OCI-LY1 (cell line): Measurements from ENCODE around the gene TLE4.

ENCODE experiments used
- H2AFZ ChIP-seq: fragments of 200-600 bp; sonication (generic), shearing (Covaris generic); 2 replicates; pipeline ENCODE4 v1.6.0; 2014; ENCODE audit warnings: antibody characterized with exemption, mild to moderate bottlenecking, low read length
- H3F3A ChIP-seq: fragments of 200-600 bp; sonication (generic), shearing (Covaris generic); 2 replicates; pipeline ENCODE4 v1.6.0; 2014; ENCODE audit warnings: mild to moderate bottlenecking, antibody characterized with exemption, low read length, moderate library complexity; ENCODE audit not compliant: insufficient read depth
- H3K27ac ChIP-seq: fragments of 200-600 bp; sonication (generic); 2 replicates; pipeline ENCODE4 v1.5.1; 2014; ENCODE audit warnings: low read length, mixed run types, mild to moderate bottlenecking, low read depth; ENCODE audit not compliant: poor library complexity, severe bottlenecking
- H3K27me3 ChIP-seq: fragments of 200-600 bp; sonication (generic); 2 replicates; pipeline ENCODE4 v1.6.0; 2014; ENCODE audit warnings: antibody characterized with exemption, mild to moderate bottlenecking, low read length, moderate library complexity; ENCODE audit not compliant: insufficient read depth
- H3K36me3 ChIP-seq: fragments of 200-600 bp; sonication (generic); 2 replicates; pipeline ENCODE4 v1.6.1; 2014; ENCODE audit warnings: mild to moderate bottlenecking, antibody characterized with exemption, low read length, moderate library complexity, mixed read lengths; ENCODE audit not compliant: insufficient read depth
- H3K4me1 ChIP-seq: fragments of 200-600 bp; sonication (generic); 2 replicates; pipeline ENCODE4 v1.5.1; 2014; ENCODE audit warnings: mild to moderate bottlenecking, low read length, moderate library complexity; ENCODE audit not compliant: insufficient read depth, severe bottlenecking
- H3K4me2 ChIP-seq: fragments of 200-600 bp; sonication (generic), shearing (Covaris generic); 2 replicates; pipeline ENCODE4 v1.6.1; 2014; ENCODE audit warnings: low read length
- H3K4me3 ChIP-seq: fragments of 200-600 bp; sonication (generic); 2 replicates; pipeline ENCODE4 v1.5.1; 2014; ENCODE audit warnings: low read length, low read depth, mild to moderate bottlenecking, mixed read lengths; ENCODE audit not compliant: poor library complexity, severe bottlenecking
- H3K79me2 ChIP-seq: fragments of 200-600 bp; shearing (Covaris generic); 2 replicates; pipeline ENCODE4 v1.6.1; 2016; ENCODE audit warnings: mixed run types, low read length, mixed read lengths; ENCODE audit not compliant: insufficient read depth
- H3K9ac ChIP-seq: fragments of 200-600 bp; sonication (generic), shearing (Covaris generic); 2 replicates; pipeline ENCODE4 v1.6.1; 2014; ENCODE audit warnings: mild to moderate bottlenecking, low read length, mixed read lengths
- H3K9me2 ChIP-seq: fragments of 200-600 bp; sonication (generic), shearing (Covaris generic); 2 replicates; pipeline ENCODE4 v1.6.1; 2014; ENCODE audit warnings: low read depth, mild to moderate bottlenecking, low read length, mixed read lengths
- H3K9me3 ChIP-seq: fragments of 200-600 bp; shearing (Covaris generic); 2 replicates; pipeline ENCODE4 v1.6.1; 2014; ENCODE audit warnings: low read length, mixed read lengths
- H4K20me1 ChIP-seq: fragments of 200-600 bp; sonication (generic), shearing (Covaris generic); 2 replicates; pipeline ENCODE4 v1.6.0; 2016; ENCODE audit warnings: mild to moderate bottlenecking, low read length; ENCODE audit not compliant: insufficient read depth
- EZH2 ChIP-seq: fragments of 200-600 bp; sonication (generic), shearing (Covaris generic); IDR thresholded peaks from 2 replicates; pipeline ENCODE4 v1.8.0; 2017; ENCODE audit warnings: borderline replicate concordance, mixed run types, mild to moderate bottlenecking, antibody characterized with exemption, low read length, moderate library complexity, mixed read lengths
- TF ChIP-seq, protein P1 (sequence below): fragments of 200-600 bp; sonication (generic), shearing (Covaris generic); IDR thresholded peaks from 2 replicates; pipeline ENCODE4 v1.5.1; 2017; ENCODE audit warnings: mild to moderate bottlenecking, antibody characterized with exemption, low read length, moderate library complexity, mixed read lengths

Gene TLE4

DNA sequence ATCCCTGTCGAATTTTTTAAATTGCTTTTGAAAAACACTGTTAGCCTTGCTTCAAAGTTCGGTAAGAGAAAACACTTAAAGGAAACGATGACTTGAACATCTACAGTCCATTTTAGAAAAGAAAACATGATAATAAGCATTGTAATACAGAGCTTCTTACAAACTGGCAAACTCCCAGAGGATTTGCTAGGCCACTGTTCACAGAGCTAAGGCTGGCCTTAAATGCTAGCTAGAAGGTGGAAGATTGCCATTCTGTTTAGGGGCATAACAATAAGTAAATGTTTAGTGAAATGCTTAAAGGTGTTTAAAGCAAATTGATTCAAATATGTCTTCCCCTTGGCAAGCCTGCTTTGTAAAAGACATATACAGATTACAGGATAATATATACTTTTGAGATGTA lies 169.6 kb downstream of the TLE4 start:
- Histone ChIP-seq H3K4me2 (no peak overlapping the region), H3K79me2 (no peaks in the 10 kb centered on the region), H3K27ac (no peak overlapping the region), H4K20me1 (no peaks in the 10 kb centered on the region), H3K4me1 (no peaks in the 10 kb centered on the region), H3F3A (no peaks in the 10 kb centered on the region), H3K9ac (no peak overlapping the region), H3K27me3 (no peaks in the 10 kb centered on the region; the same call in 1 of the 2 replicates), H3K4me3 (no peak overlapping the region), H2AFZ (no peak overlapping the region), H3K9me2 (no peaks in the 10 kb centered on the region), H3K36me3 (no peaks in the 10 kb centered on the region), H3K9me3 (no peaks in the 10 kb centered on the region)
- TF ChIP-seq, protein P1, sequence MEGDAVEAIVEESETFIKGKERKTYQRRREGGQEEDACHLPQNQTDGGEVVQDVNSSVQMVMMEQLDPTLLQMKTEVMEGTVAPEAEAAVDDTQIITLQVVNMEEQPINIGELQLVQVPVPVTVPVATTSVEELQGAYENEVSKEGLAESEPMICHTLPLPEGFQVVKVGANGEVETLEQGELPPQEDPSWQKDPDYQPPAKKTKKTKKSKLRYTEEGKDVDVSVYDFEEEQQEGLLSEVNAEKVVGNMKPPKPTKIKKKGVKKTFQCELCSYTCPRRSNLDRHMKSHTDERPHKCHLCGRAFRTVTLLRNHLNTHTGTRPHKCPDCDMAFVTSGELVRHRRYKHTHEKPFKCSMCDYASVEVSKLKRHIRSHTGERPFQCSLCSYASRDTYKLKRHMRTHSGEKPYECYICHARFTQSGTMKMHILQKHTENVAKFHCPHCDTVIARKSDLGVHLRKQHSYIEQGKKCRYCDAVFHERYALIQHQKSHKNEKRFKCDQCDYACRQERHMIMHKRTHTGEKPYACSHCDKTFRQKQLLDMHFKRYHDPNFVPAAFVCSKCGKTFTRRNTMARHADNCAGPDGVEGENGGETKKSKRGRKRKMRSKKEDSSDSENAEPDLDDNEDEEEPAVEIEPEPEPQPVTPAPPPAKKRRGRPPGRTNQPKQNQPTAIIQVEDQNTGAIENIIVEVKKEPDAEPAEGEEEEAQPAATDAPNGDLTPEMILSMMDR, result no peak
- no peak for TF ChIP-seq EZH2

DNA sequence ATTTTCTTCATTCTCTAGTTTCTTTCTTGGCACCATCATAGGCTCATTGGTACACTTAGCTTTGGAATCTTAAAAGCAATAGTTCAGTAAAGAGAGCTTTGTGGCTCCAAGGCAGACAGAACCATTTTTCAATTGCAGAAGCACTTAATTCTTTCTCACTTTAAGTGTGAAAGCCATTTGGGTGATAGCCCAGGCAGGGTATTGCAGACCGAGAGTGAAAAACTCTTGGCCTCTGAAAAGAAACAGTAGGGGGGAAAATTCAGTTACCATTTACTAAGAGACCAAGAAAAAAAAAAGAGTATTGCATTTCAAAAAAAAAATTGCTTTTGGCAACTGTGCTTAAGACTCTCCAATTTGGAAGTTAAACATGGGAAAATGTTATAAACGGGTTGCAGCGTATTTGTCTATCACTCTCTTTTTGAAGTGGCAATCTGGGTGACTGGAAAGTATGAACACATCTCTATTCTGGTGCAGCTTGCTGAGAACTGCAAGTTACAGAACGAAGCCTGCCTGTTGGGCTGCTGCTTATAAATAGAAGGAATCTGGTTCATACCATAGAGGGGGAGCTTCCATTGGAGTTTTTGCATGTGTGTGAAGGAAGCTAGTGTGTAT lies 170.5 kb downstream of the TLE4 start:
- Histone ChIP-seq H3K79me2 (no peaks in the 10 kb centered on the region), H3K4me2 (no peak overlapping the region), H3F3A (no peaks in the 10 kb centered on the region), H3K36me3 (no peaks in the 10 kb centered on the region), H3K9ac (no peak overlapping the region), H3K27ac (no peak overlapping the region), H3K9me2 (no peaks in the 10 kb centered on the region), H3K4me3 (no peak overlapping the region), H3K4me1 (no peaks in the 10 kb centered on the region), H3K9me3 (no peaks in the 10 kb centered on the region), H4K20me1 (no peaks in the 10 kb centered on the region), H3K27me3 (no peaks in the 10 kb centered on the region; the same call in 1 of the 2 replicates), H2AFZ (no peak overlapping the region)
- TF ChIP-seq EZH2, result no peak
- TF ChIP-seq, protein P1, result no peak

DNA sequence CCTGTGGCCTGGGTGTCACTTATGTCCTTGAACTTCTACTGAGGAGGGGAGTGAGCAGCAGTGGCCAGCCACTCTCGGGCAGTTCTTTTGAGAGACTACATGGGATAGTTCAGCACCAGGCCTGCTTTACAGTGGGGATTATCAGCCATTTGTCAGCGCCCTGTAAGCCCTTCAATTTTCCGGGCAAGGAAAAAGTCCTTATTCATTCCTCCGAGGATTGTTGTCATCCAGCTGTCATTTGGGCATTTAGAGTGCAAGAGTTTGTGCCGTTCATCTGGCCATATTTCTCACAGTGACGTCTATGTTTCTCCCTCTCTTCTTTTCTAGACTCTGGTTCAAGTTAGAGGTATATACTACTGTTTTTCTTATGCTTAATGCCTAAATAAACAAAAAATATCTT lies 172.8 kb downstream of the TLE4 start:
- no peak overlapping the region for H3K4me2 ChIP-seq
- TF ChIP-seq, protein P1, result no peak
- TF ChIP-seq EZH2, result no peak
- no peaks in the 10 kb centered on the region for H3K27me3 ChIP-seq
- H2AFZ ChIP-seq, result no peak overlapping the region
- no peak overlapping the region for H3K4me3 ChIP-seq
- no peak overlapping the region for H3K27ac ChIP-seq
- no peaks in the 10 kb centered on the region for H3K9me2 ChIP-seq
- no peaks in the 10 kb centered on the region for H3F3A ChIP-seq
- H3K4me1 ChIP-seq, result no peaks in the 10 kb centered on the region
- H3K9ac ChIP-seq, result no peak overlapping the region
- no peaks in the 10 kb centered on the region for H3K9me3 ChIP-seq
- H4K20me1 ChIP-seq, result no peaks in the 10 kb centered on the region
- H3K79me2 ChIP-seq, result no peaks in the 10 kb centered on the region
- no peaks in the 10 kb centered on the region for H3K36me3 ChIP-seq
